Measurements from ENCODE around the gene PSAP.

The PSAP gene

DNA sequence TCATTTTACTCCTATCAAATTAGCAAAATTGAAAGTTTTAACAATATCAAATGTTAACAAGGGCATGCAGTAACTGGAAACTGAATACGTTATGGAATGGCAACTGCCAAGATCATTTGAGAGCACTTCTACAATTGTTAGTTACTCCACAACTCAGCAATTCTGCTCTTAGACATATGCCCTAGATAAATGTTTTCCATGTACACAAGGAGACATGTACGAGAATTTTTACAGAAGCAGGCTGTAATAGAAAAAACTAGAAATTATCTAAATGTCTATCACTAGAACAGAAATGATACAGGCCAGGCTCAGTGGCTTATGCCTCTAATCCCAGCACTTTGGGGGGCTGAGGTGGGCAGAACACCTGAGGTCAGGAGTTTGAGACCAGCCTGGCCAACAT lies 7.0 kb downstream of the PSAP start:
- no CpG with 5 or more reads among the region's 2 CpGs for WGBS (ENCODE audit: insufficient coverage, insufficient read length)
- Histone ChIP-seq H3K4me1 (ENCODE audit: control insufficient read depth, insufficient read depth, low read length) (peaks cover 4% of the 10 kb centered on the region), H3K9me3 (ENCODE audit: control insufficient read depth, insufficient read depth, low read length) (no peaks in the 10 kb centered on the region), H3K36me3 (ENCODE audit: control insufficient read depth, insufficient read depth, low read length) (no peaks in the 10 kb centered on the region), H3K27me3 (ENCODE audit: control insufficient read depth, insufficient read depth, low read length) (no peaks in the 10 kb centered on the region), H3K27ac (ENCODE audit: low read length) (no peak overlapping the region), H3K4me3 (ENCODE audit: low read length) (no peak overlapping the region)
- DNase-seq (ENCODE audit: low read depth, low spot score) = no peak

DNA sequence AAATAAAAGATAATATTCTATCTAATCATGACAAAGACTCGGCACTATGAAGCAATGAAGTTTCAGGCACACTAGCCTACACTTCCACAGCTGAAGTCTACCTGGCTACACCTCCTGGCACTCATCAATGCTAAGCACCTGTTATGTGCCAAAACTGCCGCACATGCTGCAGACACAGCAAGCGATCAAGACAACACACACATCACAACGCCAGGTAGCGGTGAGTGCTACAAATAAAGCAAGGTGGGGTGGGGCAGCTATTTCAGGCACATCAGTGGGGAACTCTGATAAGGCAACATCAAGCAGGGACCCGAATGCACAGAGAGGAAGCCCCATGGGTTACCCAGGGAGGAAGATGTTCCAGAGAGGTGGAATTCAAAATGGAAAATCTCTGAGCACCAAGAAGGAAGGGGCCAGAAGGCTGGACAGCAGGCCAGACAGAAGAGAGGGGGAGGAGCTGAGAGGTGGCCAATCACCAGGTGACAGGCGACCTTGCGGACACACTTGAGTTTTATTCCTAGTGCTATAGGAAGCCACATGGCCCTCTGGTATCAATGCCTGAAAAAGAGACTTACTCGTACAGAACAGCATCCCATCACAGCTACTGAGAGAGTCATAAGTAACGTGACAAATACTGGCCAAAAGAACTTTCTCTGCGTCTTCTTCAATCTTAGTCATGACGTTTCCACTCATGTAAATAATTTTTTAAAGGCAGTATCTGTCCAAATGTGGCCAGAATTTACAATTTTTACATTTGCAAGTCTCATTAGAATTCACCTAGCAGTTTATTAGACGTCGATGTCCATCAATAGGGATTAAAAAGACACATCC lies 8.0 kb downstream of the PSAP start:
- no peak overlapping the region for H3K4me3 ChIP-seq (ENCODE audit: low read length)
- WGBS (ENCODE audit: insufficient coverage, insufficient read length) = no CpG with 5 or more reads among the region's 14 CpGs
- no peak for DNase-seq (ENCODE audit: low read depth, low spot score)
- H3K27me3 ChIP-seq (ENCODE audit: control insufficient read depth, insufficient read depth, low read length) = no peaks in the 10 kb centered on the region
- H3K9me3 ChIP-seq (ENCODE audit: control insufficient read depth, insufficient read depth, low read length) = no peaks in the 10 kb centered on the region
- peaks cover 6% of the 10 kb centered on the region for H3K4me1 ChIP-seq (ENCODE audit: control insufficient read depth, insufficient read depth, low read length)
- no peaks in the 10 kb centered on the region for H3K36me3 ChIP-seq (ENCODE audit: control insufficient read depth, insufficient read depth, low read length)
- H3K27ac ChIP-seq (ENCODE audit: low read length) = no peak overlapping the region

DNA sequence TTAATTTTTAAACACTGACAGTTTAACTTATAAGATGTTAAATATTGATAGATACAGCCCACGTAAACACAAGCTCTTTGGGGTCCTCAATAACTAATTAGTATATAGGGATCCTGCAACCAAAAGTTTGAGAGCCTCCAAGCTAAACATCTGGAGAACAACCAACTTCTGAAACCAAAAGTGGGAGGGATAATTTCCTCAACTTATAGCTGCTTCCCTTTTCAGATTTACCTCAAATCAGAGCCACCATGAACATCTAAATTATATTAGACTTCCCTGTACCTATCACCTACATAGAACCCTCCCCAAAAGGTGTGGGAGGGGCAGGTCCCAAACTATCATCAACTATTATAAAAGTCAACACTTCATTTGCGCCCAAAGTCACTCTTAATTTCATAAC lies 8.6 kb downstream of the PSAP start:
- 100% methylated on average over 1 of the region's 2 CpGs for WGBS (ENCODE audit: insufficient coverage, insufficient read length)
- Histone ChIP-seq H3K27me3 (ENCODE audit: control insufficient read depth, insufficient read depth, low read length) (no peaks in the 10 kb centered on the region), H3K9me3 (ENCODE audit: control insufficient read depth, insufficient read depth, low read length) (no peaks in the 10 kb centered on the region), H3K27ac (ENCODE audit: low read length) (no peak overlapping the region), H3K36me3 (ENCODE audit: control insufficient read depth, insufficient read depth, low read length) (no peaks in the 10 kb centered on the region), H3K4me3 (ENCODE audit: low read length) (no peak overlapping the region), H3K4me1 (ENCODE audit: control insufficient read depth, insufficient read depth, low read length) (peaks cover 8% of the 10 kb centered on the region)
- DNase-seq (ENCODE audit: low read depth, low spot score) = no peak

DNA sequence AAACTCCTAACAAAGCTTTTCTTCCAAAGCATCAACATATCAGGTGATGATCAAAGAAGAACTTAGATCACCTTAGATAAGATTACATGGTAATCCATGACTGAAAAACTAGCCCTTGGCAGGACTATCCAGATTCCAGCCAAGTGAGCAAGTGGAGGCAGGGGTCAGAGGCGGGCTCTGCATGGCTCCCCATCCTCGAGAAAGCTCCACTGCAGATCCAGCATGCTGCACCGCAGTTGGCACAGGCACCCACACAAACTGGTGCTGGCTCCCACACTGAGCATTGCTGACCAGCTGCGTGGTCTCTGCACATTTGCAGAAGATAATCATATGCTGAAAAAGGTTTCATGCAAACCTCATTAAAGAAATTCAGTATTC lies 10.1 kb downstream of the PSAP start:
- H3K27me3 ChIP-seq (ENCODE audit: control insufficient read depth, insufficient read depth, low read length) = no peaks in the 10 kb centered on the region
- no peaks in the 10 kb centered on the region for H3K36me3 ChIP-seq (ENCODE audit: control insufficient read depth, insufficient read depth, low read length)
- H3K4me1 ChIP-seq (ENCODE audit: control insufficient read depth, insufficient read depth, low read length) = peaks cover 9% of the 10 kb centered on the region
- no peaks in the 10 kb centered on the region for H3K9me3 ChIP-seq (ENCODE audit: control insufficient read depth, insufficient read depth, low read length)
- H3K27ac ChIP-seq (ENCODE audit: low read length) = no peak overlapping the region
- H3K4me3 ChIP-seq (ENCODE audit: low read length) = no peak overlapping the region
- WGBS (ENCODE audit: insufficient coverage, insufficient read length) = no CpG with 5 or more reads among the region's 4 CpGs
- DNase-seq (ENCODE audit: low read depth, low spot score) = no peak

DNA sequence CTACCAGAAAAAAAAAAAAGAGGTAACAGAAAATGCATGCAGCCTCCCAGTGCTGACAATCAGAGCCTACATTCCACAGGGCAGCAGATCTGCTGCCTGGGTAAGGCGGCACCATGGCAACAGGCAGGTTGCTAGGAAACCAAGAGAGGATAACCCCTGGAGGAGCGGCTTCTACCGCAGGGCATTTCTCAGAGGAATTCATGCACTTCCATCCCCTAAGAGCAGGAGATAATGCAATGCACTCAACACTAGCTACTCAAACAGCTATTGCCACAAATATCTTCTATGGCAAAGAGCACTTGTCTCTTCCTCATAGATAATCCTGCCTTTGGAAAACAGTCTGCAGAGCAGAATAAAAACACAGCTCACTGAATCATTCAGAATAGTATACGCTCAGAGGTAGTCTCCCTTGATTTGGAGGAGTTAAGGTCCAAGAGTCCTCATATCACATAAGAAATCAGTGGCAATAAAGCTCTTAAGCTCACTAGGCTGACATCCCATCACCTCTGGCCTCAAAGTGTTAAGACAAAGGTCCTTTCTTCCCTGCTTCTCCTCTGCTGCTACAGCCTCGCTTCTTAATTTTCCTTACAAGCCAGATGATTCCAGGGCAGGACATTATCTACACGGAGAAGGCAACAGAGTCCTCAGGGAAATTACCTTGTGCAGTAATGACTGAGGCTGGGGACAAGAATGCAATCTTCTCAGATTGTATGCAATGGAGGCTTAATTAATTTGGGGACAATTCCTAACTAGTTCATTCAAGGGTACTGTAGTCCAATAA lies 10.7 kb downstream of the PSAP start:
- no peaks in the 10 kb centered on the region for H3K36me3 ChIP-seq (ENCODE audit: control insufficient read depth, insufficient read depth, low read length)
- no CpG with 5 or more reads among the region's 6 CpGs for WGBS (ENCODE audit: insufficient coverage, insufficient read length)
- H3K4me3 ChIP-seq (ENCODE audit: low read length) = no peak overlapping the region
- H3K27me3 ChIP-seq (ENCODE audit: control insufficient read depth, insufficient read depth, low read length) = no peaks in the 10 kb centered on the region
- peak; percentile 80 for DNase-seq (ENCODE audit: low read depth, low spot score)
- H3K4me1 ChIP-seq (ENCODE audit: control insufficient read depth, insufficient read depth, low read length) = peaks cover 9% of the 10 kb centered on the region
- no peak overlapping the region for H3K27ac ChIP-seq (ENCODE audit: low read length)
- H3K9me3 ChIP-seq (ENCODE audit: control insufficient read depth, insufficient read depth, low read length) = no peaks in the 10 kb centered on the region

DNA sequence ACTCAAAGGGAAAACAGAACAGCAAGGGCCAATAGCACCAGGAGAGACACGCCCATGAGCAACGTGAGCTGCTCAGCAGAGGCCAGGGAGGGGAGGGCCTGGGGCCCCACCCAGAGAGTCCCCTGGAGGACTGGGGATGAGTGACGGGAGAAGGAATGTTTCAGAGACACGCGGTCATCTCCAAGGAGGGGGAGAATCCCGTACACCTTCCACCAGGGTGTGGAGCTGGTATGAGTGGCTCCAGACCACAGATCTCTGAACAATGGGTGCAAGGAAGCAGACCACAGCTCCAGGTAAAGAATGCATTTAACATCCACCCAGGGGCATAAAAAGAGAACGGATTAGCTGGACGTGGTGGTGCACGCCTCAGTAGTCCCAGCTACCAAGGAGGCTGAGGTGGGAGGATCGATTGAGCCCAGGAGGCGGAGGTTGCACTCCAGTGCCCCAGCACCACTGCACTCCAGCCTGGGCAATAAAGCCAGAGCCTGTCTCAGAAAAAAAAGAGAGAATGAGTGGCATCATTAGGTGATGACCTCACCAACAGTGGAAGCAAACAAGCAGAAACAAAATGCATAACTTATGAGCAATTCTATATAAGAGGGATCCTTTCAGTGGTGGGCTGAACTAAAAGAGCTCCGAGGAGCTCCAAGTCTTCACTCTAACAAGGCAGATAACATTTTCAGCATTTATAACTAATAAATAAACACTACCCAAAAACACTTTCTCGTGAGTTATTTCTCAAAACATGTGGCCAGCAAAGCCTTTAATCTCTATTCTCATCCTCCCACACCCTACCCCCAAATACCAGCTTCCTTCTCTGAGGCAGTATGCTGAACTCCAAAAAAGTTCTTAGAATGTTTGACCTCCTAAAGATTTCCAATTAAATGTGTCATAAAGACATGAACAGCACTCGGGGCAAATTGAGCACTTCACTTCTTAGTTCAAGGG lies 12.5 kb downstream of the PSAP start:
- no peak overlapping the region for H3K27ac ChIP-seq (ENCODE audit: low read length)
- 100% methylated on average over 1 of the region's 14 CpGs for WGBS (ENCODE audit: insufficient coverage, insufficient read length)

DNA sequence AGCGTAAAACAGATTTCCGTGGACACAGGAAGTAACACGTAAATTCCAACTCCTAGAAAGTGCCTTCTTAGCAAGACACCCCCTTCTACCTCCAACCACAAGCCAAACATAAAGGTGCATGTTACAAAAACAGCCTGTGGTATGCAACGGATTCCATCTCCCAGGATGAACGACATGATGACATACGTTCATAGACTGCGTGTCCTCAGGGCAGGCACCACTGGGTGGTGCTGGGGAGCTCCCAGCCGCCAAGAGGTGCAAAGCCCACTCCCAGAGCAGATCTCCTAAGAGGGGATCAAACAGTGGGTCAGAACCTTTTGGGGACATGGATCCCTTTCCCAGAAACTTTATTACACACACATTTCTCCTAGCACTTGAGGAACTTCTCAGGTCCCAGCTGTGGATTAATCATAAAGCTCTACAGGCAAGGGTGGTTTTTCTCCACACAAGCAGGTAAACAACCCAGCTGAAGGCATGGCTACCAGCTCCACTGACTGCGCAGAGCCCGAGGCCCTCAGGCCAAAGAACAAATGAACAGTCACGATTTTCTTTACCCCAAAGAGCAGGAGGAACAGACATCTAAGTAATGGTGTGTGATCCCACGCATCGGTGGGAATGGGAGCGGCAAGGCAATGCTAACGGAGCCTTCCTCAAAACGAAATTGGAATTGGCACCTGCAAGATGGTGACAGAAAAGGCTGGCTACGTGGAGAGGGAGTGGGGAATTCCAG lies 13.8 kb downstream of the PSAP start:
- H3K4me3 ChIP-seq (ENCODE audit: low read length) = no peak overlapping the region
- peaks cover 9% of the 10 kb centered on the region for H3K4me1 ChIP-seq (ENCODE audit: control insufficient read depth, insufficient read depth, low read length)
- no peaks in the 10 kb centered on the region for H3K27me3 ChIP-seq (ENCODE audit: control insufficient read depth, insufficient read depth, low read length)
- H3K36me3 ChIP-seq (ENCODE audit: control insufficient read depth, insufficient read depth, low read length) = 0 out of 2 replicates have a peak, but pooled peaks cover 5% of the 10 kb centered on the region
- no CpG with 5 or more reads among the region's 17 CpGs for WGBS (ENCODE audit: insufficient coverage, insufficient read length)
- H3K27ac ChIP-seq (ENCODE audit: low read length) = no peak overlapping the region
- H3K9me3 ChIP-seq (ENCODE audit: control insufficient read depth, insufficient read depth, low read length) = no peaks in the 10 kb centered on the region
- DNase-seq (ENCODE audit: low read depth, low spot score) = no peak

More for the DNA sequence above, 12.5 kb downstream of the PSAP start:
- no peak for DNase-seq (ENCODE audit: low read depth, low spot score)
- H3K4me1 ChIP-seq (ENCODE audit: control insufficient read depth, insufficient read depth, low read length) = peaks cover 9% of the 10 kb centered on the region
- H3K27me3 ChIP-seq (ENCODE audit: control insufficient read depth, insufficient read depth, low read length) = no peaks in the 10 kb centered on the region
- no peak overlapping the region for H3K4me3 ChIP-seq (ENCODE audit: low read length)
- 0 out of 2 replicates have a peak, but pooled peaks cover 5% of the 10 kb centered on the region for H3K36me3 ChIP-seq (ENCODE audit: control insufficient read depth, insufficient read depth, low read length)
- H3K9me3 ChIP-seq (ENCODE audit: control insufficient read depth, insufficient read depth, low read length) = no peaks in the 10 kb centered on the region

DNA sequence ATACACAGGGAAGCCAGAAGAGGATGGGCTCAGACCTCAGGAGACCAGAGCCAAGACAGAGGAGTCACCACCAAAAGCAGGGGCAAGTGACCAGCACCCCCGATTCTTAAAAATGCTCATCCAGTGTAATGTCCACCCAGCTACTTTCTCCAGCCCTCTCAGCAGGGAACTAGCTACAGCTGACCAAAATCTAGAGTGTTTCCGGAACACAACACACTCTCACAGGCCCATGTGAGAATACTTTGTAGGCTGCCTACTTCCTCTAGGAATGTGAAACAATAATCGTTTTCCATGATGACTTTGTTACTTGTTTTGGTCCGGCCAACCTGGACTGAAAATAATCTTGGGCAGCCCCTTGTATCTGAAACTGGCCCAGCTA lies 14.5 kb downstream of the PSAP start:
- WGBS (ENCODE audit: insufficient coverage, insufficient read length) = no CpG with 5 or more reads among the region's 4 CpGs
- Histone ChIP-seq H3K27ac (ENCODE audit: low read length) (no peak overlapping the region), H3K27me3 (ENCODE audit: control insufficient read depth, insufficient read depth, low read length) (no peaks in the 10 kb centered on the region), H3K4me3 (ENCODE audit: low read length) (no peak overlapping the region), H3K4me1 (ENCODE audit: control insufficient read depth, insufficient read depth, low read length) (peaks cover 9% of the 10 kb centered on the region), H3K9me3 (ENCODE audit: control insufficient read depth, insufficient read depth, low read length) (no peaks in the 10 kb centered on the region), H3K36me3 (ENCODE audit: control insufficient read depth, insufficient read depth, low read length) (0 out of 2 replicates have a peak, but pooled peaks cover 5% of the 10 kb centered on the region)
- DNase-seq (ENCODE audit: low read depth, low spot score) = no peak

DNA sequence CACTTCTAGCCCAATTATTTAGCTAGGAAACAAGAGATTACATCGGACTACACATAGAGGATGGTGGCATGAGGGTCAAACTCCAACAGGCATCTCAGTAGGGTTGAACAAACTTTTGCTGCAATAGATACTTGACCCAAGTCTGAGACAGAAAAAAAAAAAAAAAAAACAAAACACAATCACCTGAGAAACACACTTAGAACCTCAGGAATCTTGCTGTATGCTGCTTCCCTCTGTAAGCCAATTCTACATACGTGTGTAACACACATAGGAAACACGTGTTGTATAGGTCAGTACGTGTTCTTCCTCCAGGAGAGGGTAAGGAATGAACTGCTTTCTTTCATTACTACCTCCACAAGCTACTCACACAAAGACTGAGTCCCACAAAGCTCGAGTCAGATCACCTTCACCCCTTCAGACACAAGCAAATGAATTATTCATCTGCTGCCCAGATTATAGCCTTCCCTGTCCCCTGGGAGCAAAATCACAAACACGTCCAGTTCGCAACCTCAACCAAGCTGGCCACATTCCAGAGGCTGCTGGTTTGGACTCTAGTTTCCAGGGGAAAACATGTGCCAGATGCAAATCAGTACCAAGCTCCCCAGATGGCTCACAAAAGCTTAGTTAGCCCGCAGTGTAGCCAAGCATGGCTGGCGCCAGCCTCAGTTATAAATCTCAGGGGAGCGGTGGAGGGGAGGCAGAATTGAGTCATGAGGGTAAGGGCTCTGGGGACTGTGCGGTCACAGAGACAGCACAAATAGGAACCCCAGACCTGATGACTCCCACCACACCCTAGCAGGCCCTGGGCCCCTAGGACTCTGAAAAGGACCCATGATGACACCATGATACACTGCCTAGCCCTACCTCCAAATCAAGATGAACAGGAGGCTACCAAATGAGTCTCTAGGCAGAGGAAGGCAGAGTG lies 15.1 kb downstream of the PSAP start:
- no peak for DNase-seq (ENCODE audit: low read depth, low spot score)
- WGBS (ENCODE audit: insufficient coverage, insufficient read length) = no CpG with 5 or more reads among the region's 11 CpGs
- no peaks in the 10 kb centered on the region for H3K27me3 ChIP-seq (ENCODE audit: control insufficient read depth, insufficient read depth, low read length)
- no peaks in the 10 kb centered on the region for H3K9me3 ChIP-seq (ENCODE audit: control insufficient read depth, insufficient read depth, low read length)
- peaks cover 8% of the 10 kb centered on the region for H3K4me1 ChIP-seq (ENCODE audit: control insufficient read depth, insufficient read depth, low read length)
- H3K4me3 ChIP-seq (ENCODE audit: low read length) = no peak overlapping the region
- H3K27ac ChIP-seq (ENCODE audit: low read length) = no peak overlapping the region
- peaks cover 7% of the 10 kb centered on the region; the same call in 1 of the 2 replicates for H3K36me3 ChIP-seq (ENCODE audit: control insufficient read depth, insufficient read depth, low read length)
